ENCODE measurements around the gene POLH. TPM values are rescaled to one million over a fixed set of nuclear protein-coding genes. Genes with fewer than 3 reads are reported as not detected.
A peak's percentile ranks its signal among the peaks of the same experiment; 100 is the strongest.

POLH gene
- total RNA-seq, 1 donor from 2014 or later, result 22.2 TPM

DNA sequence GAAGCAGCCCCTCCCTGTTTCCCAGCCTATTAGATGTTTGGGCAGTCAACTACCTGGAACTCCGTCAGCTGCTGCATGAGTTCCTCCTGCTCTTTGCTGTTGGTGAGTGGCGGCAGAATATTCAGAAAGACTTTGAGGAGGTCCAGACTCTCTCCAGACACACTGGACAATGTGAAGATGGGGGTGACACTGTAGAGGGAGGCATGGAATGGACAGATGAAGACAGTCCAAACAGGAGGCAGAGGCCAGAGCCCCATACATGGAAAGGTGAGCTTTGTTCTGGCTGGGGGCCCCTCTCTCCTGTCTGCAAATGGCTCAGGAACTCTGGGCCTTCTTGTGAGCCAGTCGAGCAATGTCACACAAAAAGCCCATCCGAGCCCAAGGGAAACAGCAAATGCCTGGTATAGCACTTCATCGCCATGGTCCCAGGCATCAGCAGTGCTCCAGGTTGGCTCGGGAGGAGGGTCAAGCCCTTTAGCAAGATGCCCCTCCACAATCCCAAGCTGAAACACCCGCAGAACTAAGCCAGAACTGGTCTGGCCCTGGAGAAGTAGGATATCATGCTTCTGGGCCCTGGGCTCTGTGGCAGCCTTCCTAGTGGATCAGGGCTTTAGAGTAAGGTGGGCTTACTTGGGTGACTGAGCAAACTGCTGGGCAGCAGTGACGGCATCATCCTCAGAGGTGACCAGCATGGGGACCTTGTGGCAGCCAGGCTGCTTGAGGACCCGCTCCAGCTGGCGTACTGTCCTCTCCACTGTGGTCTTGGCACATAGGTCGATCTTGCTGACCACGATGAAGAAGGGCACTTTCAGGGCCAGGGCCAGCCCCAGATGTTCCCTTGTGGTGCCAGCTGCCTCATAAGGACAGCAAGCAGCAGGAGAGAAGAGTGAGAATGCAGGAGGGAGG, 48.1 kb downstream of the POLH start:
- peak overlapping the region; percentile 54 for H3K4me3 Mint-ChIP-seq
- H3K27ac Mint-ChIP-seq (ENCODE audit: unreplicated experiment), result no peak overlapping the region
- H3K27me3 Mint-ChIP-seq (ENCODE audit: low read depth), result no peaks in the 10 kb centered on the region
- H3K4me1 Mint-ChIP-seq, result peaks cover 19% of the 10 kb centered on the region
- H3K36me3 Mint-ChIP-seq (ENCODE audit: low read depth), result peaks cover 5% of the 10 kb centered on the region
- TF ChIP-seq, protein P1, sequence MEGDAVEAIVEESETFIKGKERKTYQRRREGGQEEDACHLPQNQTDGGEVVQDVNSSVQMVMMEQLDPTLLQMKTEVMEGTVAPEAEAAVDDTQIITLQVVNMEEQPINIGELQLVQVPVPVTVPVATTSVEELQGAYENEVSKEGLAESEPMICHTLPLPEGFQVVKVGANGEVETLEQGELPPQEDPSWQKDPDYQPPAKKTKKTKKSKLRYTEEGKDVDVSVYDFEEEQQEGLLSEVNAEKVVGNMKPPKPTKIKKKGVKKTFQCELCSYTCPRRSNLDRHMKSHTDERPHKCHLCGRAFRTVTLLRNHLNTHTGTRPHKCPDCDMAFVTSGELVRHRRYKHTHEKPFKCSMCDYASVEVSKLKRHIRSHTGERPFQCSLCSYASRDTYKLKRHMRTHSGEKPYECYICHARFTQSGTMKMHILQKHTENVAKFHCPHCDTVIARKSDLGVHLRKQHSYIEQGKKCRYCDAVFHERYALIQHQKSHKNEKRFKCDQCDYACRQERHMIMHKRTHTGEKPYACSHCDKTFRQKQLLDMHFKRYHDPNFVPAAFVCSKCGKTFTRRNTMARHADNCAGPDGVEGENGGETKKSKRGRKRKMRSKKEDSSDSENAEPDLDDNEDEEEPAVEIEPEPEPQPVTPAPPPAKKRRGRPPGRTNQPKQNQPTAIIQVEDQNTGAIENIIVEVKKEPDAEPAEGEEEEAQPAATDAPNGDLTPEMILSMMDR (conservative IDR thresholded peaks at IDR 0.05), result no peak
- no peaks in the 10 kb centered on the region for H3K9me3 Mint-ChIP-seq
- DNase-seq (ENCODE audit: low read depth, low spot score), result no peak

DNA sequence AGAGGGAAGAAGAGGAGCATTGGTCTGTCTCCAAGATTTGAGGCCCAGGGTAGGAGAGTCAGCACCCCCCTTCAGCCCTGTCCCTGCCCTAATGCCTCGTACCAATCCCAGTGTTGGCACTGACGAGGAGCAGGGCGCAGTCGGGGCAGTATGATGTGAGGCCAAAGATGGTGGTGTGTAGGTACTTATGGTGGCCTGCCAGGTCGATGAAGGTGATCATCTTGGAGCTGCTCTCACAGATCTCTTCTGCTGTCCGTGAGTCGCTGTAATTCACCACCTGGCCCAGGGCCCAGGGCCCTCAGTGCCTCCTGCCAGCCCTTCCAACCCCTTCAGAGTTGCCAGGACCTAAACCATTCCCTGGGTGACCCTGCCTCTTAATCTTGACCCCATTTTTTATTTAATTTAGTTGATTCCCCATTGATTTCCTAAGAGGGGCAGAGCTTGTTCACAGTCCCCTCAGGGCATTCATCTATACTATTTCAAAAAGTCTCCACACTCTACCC, 48.9 kb downstream of the POLH start:
- TF ChIP-seq, protein P1 (conservative IDR thresholded peaks at IDR 0.05), result no peak
- Mint-ChIP-seq H3K27ac (ENCODE audit: unreplicated experiment) (no peak overlapping the region), H3K36me3 (ENCODE audit: low read depth) (peaks cover 5% of the 10 kb centered on the region), H3K4me3 (no peak overlapping the region), H3K4me1 (peaks cover 25% of the 10 kb centered on the region), H3K9me3 (no peaks in the 10 kb centered on the region), H3K27me3 (ENCODE audit: low read depth) (no peaks in the 10 kb centered on the region)
- DNase-seq (ENCODE audit: low read depth, low spot score), result no peak

DNA sequence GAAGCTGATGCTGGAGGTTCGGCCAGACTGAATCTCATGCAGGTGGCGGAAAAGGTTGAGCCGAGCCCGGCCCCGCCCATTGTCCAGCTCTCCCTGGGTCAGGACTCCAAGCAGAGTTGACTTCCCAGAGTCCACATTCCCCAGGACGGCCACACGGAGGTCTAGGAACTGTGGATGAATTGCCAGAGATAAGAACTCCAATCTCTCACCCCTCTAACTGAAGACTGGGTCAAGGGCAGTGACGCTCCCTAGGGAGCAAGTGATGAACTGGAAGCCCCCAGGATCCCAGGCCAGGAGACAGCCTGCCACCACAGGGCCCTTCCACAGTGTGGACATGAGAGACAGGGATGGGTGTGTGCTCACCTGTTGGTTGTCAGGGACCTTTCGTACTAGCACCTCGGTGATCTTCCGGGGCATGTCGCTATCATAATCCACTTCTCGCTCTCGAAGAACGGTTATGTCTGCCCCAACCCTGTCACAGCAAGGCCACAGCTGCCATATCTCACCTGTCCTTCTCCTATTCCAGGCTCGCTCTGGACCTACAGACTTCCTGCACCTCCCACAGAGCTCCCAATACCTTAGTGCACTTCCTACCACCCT, 49.5 kb downstream of the POLH start:
- TF ChIP-seq, protein P1 (conservative IDR thresholded peaks at IDR 0.05), result no peak
- peak overlapping the region; percentile 39 for H3K4me3 Mint-ChIP-seq
- H3K4me1 Mint-ChIP-seq, result peaks cover 30% of the 10 kb centered on the region
- peaks cover 5% of the 10 kb centered on the region for H3K36me3 Mint-ChIP-seq (ENCODE audit: low read depth)
- no peaks in the 10 kb centered on the region for H3K9me3 Mint-ChIP-seq
- DNase-seq (ENCODE audit: low read depth, low spot score), result no peak
- no peak overlapping the region for H3K27ac Mint-ChIP-seq (ENCODE audit: unreplicated experiment)
- no peaks in the 10 kb centered on the region for H3K27me3 Mint-ChIP-seq (ENCODE audit: low read depth)

DNA sequence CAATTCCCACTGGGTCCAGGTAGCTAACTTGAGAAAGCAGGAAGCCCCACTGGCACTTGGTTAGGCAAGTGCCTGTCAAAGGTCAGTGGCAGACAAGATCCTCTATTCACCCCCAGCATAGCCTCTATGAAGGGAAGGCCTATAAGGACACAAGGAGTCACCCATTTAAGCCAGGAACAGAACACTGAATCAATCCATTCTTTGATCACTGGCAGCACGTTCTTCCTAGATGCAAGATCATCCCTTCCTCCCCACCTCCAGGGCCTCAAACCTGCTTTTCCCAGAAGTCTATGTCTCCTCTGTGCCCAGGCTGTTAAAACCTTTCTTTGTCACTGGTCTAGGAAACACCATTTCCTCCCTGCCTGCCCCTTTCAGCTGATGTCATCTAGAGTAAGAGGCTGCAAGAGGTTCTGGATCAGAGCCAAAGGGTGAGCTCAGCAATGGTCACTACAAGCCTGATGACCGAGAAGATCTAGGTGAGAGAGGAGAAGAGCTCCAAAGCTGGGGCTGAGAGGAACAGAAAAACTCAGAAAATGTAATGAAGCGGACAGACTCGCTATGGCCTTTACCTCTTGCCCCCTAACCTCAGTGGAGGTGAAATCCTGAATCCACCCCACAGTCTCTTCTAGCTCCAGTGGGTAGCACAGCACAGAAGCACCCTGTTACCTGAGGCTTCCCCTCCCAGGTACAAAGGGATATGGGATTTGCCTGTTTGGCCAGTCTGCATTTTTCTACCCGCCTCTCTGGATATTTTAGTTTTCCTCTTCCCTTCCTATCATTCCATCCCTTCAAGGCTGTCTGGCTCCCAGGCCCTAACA, 51.2 kb downstream of the POLH start:
- H3K27ac Mint-ChIP-seq (ENCODE audit: unreplicated experiment), result peak overlapping the region; percentile 58

More for the DNA sequence above, 51.2 kb downstream of the POLH start:
- peaks cover 2% of the 10 kb centered on the region for H3K36me3 Mint-ChIP-seq (ENCODE audit: low read depth)
- peak overlapping the region; percentile 90 for H3K4me3 Mint-ChIP-seq
- H3K4me1 Mint-ChIP-seq, result peaks cover 35% of the 10 kb centered on the region
- DNase-seq (ENCODE audit: low read depth, low spot score), result no peak
- TF ChIP-seq, protein P1 (conservative IDR thresholded peaks at IDR 0.05), result no peak
- H3K27me3 Mint-ChIP-seq (ENCODE audit: low read depth), result no peaks in the 10 kb centered on the region
- no peaks in the 10 kb centered on the region for H3K9me3 Mint-ChIP-seq
